Amniotic epithelial cell (primary cell): Measurements from ENCODE around the gene DGKI.

Experiments
- DNase-seq: peaks from one replicate; pipeline ENCODE4 v3.0.0-alpha.2; 2010; ENCODE audit warnings: low read depth

DGKI gene

DNA sequence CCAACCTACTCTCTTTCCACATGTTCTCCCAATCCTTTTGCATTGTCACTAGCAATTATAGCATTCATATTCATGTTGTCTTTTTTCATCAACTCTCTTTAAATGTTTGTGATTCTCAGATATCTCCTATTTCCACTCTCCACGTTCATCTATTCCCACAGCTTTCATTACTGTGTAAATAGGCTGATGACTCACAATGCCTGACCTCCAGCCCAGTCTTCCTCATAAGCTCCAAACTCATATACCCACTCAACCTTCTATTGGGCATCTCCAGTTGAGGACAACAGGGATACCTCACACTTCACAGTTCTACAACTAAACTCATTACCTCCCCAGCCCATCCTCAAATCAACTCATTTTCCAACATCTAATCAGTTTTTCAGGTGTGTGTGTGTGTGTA lies 194.1 kb downstream of the DGKI start:
- peak; percentile 46 for DNase-seq

DNA sequence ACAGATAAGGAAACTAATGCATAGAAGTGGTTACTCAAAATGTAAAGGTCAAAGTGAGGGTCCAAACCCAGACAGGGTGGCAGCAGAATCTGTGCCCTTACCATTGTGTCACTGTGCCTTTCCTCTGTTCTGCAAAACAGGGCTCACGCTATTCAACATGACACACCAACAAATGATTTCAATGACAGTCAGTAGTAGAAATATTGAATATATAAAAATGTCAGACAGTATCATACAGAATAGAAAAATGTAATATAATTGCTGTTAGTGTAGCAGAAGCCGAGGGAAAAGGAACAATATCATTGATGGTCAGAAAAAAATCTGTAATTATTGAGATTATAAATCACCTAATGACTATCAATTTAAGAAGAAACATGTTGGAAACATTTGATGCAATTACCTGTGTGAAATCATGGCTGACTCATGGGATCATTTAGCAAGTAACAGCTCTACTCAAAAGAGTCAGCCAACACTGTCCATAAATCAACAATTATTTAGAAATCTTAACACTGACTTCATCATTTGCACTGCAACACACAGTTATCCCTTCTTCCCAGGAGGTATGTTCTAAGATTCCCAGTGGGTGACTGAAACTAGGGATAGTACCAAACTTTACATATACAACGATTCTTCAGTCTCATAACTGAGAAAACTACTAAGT lies 198.7 kb downstream of the DGKI start:
- DNase-seq, result peak; percentile 62

DNA sequence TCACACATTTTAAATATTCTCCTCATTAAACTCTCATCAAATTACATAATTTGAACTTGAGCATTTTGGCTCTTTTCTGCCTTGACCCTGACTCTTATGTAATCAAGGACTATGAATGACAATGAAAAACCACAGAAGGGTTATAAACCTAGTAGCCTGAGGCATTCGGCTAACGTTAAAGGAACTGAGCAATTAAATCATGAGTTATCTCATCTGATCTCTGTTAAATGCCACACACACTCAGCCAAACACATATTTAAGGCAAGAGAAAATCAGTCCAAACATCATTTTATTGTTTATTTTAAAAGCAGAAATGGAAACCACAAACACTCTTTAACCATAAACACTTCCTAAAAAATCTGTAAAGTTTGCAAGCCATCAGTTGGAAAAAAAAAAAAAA lies 204.3 kb downstream of the DGKI start:
- DNase-seq, result peak; percentile 14

GRCh38 chr7:137642031-137642430 lies 204.7 kb downstream of the DGKI start:
- no peak for DNase-seq

GRCh38 chr7:137636376-137636775 lies 210.4 kb downstream of the DGKI start:
- DNase-seq, result no peak

- no peak for DNase-seq
These were observed 210.9 kb downstream of the DGKI start for GRCh38 chr7:137635874-137636273.

- no peak for DNase-seq
These were observed 211.6 kb downstream of the DGKI start for GRCh38 chr7:137635132-137635531.

DNA sequence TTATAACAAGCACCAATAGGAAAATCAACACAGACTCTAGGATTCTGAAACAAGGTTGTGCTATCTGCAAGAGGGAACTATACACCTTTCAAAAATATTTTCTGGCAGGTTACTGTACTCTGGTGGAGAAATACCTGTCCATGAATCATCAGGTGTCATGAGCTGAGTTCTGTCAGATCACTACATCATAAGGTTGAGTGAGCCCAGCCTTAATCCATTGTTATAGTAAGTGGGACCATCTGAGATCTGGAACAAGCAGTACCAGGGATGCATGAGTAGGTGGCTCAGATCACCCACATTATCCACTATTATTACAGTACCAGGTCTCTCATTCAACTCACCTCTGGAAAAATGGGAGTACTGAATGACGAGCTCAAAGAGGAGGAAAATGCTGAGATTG lies 212.4 kb downstream of the DGKI start:
- DNase-seq, result no peak

DNA sequence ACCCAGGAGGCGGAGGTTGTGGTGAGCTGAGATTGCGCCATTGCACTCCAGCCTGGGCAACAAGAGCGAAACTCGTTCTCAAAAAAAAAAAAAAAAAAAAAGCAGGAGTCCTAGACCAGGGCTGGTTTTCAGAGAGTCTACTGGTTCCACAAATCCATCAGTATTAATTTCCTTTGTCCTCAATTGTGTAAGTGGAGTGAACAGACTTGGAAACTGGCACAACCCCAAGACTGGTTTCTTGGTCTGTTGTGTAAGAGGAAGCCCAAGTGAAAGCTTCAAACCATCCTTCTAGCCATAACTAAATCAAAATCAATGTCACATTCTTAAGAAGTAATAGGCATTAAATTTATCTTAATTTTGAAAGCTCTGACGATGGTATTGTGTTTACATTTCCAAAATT lies 213.6 kb downstream of the DGKI start:
- peak; percentile 61 for DNase-seq

DNA sequence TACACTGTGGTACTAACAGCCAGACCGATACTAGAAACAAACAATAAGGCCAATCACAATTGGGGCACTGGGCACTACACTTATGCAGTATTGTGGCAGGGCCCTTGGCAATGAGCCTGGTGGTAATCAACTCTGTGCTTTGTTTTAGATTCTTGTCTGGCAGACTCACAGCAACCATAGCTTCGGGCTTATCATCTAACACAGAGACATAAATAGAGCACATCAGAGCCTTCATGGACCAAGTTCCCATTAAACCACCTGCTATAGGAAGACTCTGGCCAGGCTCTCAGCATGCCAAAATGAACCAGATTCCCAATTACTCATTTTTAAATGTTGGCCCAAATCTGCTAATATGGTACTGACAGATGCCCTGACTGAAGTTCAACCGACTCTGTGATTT lies 218.6 kb downstream of the DGKI start:
- DNase-seq, result no peak

- peak; percentile 52 for DNase-seq
These were observed 220.2 kb downstream of the DGKI start for GRCh38 chr7:137626469-137627067.

- peak; percentile 41 for DNase-seq
These were observed 221.6 kb downstream of the DGKI start for GRCh38 chr7:137625197-137625596.

DNA sequence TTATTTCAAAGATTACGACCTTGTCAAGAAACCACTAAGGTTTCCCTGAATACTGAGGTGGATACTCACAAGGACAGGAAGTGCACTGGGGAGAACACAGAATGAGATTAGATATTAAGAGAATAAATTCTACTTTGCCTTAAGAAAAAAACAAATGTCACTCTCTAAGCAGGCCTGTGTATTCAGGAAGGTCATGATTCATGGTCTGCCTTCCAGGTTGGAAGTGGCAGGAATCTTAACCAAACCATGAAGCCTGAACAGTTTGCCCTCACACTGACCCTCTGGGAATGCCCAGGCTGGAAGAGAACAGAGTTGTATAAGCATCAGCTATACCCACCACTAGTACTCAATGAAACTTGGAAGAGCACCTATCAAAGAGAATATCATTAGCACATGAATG lies 227.6 kb downstream of the DGKI start:
- DNase-seq, result no peak

DNA sequence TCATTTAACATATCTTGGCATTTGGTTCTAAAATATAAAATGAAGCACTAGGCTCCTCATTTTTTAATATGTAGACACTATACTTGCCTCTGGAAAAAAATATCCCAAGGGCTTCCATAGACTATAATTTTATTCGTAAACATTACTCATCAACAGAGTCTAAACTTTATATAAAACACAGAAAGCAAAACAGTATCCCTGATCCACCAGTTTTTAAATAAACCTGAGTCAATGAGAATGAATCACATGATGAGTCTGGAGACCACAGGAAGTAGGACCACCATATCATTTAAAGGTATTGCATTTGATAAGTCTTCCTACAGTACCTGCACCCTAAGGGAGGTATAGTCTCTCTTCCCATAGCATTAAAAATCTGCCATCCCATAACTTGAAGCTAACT lies 228.0 kb downstream of the DGKI start:
- no peak for DNase-seq

DNA sequence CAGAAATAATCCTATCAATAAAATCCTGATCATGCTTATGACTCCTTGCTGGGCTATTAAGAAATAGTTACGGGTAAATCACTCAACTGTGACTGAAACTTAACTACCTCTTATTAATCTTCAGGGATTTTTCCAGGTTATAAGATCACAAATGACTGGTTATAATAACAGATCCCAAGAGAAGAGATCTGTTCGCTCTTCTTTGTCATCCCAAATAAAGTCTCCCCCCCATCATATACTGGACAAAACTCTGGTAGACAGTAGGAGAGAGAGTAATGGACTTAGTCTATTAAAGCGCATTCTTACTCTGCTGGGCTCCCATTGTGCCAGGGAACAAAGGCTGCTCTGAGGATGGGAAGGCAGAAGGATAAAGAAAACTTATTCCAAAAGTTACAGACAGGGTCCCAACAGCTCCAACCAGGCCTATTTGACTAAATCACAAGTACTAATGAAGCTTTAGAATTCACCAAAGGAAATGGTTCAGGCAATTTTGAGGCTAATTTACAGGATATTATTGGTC lies 233.7 kb downstream of the DGKI start:
- no peak for DNase-seq

DNA sequence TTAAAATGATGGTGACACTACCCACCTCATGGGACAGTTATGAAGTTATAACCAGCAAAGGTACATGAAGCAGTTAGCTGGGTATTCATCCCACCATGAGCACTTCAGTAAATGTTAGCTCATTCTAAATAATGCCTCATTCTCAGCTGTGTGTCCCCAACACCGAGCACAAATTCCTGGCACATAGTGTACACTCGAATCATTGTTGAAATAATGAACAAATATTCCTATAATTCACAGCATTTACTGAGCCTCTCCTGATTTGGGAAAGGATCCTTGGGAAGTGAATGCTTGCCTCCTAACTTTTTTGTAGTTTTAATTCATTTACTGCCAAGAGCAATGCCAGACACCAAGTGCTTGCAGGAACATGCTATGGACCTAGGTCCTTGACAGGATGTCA lies 235.2 kb downstream of the DGKI start:
- DNase-seq, result no peak

DNA sequence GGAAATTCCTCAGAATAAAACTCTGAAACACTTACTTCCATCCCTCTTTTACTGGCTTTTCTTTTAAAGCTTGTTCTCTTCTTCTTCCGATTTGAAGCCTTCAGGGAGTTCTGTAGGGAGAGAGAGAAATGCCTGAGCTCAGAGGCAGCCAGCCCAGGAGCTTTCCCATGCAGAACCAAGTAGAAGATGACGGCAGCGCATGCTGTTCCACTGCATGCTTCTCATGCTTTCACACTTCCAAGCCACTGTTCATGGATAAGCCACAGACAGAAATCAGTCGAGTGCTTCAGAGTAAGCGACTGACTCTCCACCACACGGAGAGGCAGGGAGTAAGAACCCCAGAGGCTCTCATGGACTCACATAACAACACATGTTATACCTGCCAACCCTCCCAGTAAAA lies 237.3 kb downstream of the DGKI start:
- peak; percentile 27 for DNase-seq

- peak; percentile 60 for DNase-seq
These were observed 240.6 kb downstream of the DGKI start for GRCh38 chr7:137606061-137606674.

DNA sequence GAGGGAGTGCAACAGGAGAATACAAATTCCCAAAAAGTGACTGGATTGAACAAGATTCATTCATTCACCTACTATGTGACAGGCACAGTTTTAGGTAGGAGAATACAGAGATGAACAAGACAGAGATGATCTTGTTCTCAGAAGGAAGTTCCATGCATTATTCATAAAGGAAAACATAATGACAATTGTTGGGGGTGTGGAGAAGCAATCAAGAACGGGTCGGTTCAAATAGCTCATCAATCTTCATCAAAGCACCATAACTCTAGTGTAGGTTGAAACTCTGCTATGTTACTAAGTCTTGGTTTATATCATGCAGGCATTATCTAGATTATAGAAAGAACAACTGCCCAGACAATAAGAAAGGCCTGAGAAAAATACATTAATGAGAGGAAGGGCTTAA lies 243.7 kb downstream of the DGKI start:
- no peak for DNase-seq

- DNase-seq, result no peak
These were observed 245.1 kb downstream of the DGKI start for GRCh38 chr7:137601642-137602041.

GRCh38 chr7:137597856-137598255 lies 248.9 kb downstream of the DGKI start:
- DNase-seq, result no peak

GRCh38 chr7:137593115-137593711 lies 253.6 kb downstream of the DGKI start:
- no peak for DNase-seq
